ENCODE measurements around the gene ANKS1B.

ANKS1B gene

DNA sequence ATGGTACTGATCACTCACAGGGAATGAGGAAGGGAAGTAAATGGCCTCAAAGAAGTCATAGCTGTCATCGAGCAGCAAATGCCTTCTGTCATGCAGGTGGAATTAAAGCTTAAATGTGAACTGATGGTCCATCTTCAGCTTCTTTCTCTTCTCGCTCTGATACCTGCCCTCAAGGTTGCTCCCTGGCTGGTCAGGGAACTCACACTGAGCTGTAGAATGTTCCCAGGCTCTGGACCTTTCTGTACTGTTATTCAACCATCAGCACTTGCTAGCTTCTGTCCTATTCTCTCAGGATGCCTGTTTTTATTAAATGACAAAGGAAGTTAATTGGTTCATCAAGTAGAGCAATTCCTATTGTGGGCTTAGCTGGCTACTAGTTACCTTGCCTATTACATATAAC, 875.8 kb downstream of the ANKS1B start:
- no peak overlapping the region for H3K4me3 ChIP-seq (ENCODE audit: low read depth, low read length)
- no peak for DNase-seq (ENCODE audit: low read depth)
- TF ChIP-seq, protein P1, sequence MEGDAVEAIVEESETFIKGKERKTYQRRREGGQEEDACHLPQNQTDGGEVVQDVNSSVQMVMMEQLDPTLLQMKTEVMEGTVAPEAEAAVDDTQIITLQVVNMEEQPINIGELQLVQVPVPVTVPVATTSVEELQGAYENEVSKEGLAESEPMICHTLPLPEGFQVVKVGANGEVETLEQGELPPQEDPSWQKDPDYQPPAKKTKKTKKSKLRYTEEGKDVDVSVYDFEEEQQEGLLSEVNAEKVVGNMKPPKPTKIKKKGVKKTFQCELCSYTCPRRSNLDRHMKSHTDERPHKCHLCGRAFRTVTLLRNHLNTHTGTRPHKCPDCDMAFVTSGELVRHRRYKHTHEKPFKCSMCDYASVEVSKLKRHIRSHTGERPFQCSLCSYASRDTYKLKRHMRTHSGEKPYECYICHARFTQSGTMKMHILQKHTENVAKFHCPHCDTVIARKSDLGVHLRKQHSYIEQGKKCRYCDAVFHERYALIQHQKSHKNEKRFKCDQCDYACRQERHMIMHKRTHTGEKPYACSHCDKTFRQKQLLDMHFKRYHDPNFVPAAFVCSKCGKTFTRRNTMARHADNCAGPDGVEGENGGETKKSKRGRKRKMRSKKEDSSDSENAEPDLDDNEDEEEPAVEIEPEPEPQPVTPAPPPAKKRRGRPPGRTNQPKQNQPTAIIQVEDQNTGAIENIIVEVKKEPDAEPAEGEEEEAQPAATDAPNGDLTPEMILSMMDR (IDR thresholded peaks at IDR 0.05; ENCODE audit: control insufficient read depth, extremely low read depth, insufficient read depth) = no peak

DNA sequence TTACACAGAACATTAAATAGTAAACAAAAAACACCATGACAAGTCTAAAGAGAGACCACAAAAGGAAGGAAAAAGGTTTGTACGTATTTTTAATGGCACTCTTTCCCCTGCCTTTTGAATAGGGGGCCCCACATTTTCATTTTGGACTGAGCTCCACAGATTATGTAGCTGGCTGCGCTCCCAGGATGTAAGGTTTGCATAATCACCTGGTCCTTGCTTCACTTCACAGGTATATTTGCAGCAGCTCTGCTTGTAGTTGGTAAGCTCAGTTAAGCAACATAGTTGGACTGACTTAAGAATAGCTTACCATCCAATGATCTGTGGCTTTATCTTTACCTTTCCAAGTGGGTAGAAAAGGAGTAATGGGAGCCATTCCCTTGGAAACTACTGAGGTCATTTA, 885.0 kb downstream of the ANKS1B start:
- DNase-seq (ENCODE audit: low read depth) = no peak
- no peak overlapping the region for H3K4me3 ChIP-seq (ENCODE audit: low read depth, low read length)
- TF ChIP-seq, protein P1 (IDR thresholded peaks at IDR 0.05; ENCODE audit: control insufficient read depth, extremely low read depth, insufficient read depth) = no peak

DNA sequence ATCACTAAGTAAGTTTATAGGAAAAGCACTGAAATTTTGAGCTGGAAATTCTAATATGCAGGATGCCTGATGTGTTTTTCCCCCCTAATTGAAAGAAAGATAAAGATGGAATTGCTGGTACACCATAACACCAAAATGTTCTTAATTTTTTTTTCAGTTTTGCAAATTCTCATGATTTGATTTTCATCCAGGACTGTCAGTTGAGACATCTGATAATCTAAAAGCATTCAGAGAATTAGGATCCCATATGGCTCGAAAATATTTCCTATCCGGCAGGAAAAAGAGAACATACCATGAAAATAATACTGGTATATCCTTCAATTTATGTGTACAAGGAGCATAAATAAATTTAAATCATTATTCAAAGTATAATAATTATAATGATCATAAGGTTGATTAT, 887.6 kb downstream of the ANKS1B start:
- TF ChIP-seq, protein P1 (IDR thresholded peaks at IDR 0.05; ENCODE audit: control insufficient read depth, extremely low read depth, insufficient read depth) = no peak
- H3K4me3 ChIP-seq (ENCODE audit: low read depth, low read length) = no peak overlapping the region
- no peak for DNase-seq (ENCODE audit: low read depth)

DNA sequence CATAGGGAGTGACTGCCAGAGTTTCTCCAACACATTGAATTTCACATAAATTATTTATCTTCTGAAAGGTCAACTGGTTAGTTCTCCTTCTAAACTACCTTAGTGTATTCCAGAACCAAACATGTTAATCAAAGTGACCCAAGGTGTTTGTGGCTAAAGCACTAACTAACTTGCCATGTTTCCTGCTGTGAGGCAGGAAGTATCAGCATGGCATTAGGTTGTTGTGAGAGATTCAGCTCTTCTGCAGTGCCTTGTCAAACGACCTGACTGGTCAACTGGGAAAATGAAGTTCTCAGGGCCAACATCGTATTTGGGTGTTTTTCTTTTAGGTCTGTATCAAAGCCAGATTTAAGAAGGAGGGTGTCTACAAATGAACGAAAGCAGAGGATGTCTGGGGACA, 891.6 kb downstream of the ANKS1B start:
- DNase-seq (ENCODE audit: low read depth) = no peak
- TF ChIP-seq, protein P1 (IDR thresholded peaks at IDR 0.05; ENCODE audit: control insufficient read depth, extremely low read depth, insufficient read depth) = no peak
- H3K4me3 ChIP-seq (ENCODE audit: low read depth, low read length) = no peak overlapping the region

DNA sequence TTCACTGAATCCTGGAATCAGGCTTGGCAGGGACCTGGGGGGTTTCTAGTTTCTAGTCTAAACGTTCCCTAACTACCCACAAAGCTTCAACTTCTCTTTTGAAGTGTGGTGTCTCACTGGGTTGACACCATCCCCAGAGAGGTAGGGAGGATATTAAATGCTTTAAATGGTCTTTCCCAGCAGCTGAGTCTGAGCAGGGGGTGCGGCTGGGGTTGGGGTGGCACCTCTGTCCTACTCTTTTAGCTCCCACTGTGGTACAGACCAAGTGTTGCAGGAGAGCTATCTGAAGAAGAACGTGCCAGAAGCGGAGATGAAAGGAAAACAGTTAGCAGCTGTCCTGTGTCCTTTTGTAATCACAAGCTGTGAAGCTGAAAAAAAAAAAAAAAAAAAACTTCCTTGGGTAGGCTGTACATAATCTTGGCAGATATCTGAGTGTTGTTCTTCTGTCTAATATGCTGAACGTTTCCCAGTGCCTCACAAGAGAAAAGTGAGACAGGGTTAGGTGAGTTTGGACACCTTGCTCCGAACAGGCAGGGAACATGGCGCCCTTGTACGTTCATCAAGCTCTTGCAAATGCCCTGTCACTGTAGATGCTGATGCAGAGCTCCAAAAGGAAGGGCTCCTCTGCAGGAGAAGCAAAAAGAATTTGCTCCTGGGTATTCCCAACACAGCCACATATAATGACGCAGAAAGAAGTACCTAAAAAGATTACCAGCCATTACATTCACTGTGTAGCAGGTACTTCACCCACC, 892.5 kb downstream of the ANKS1B start:
- TF ChIP-seq, protein P1 (IDR thresholded peaks at IDR 0.05; ENCODE audit: control insufficient read depth, extremely low read depth, insufficient read depth) = no peak
- H3K4me3 ChIP-seq (ENCODE audit: low read depth, low read length) = no peak overlapping the region
- no peak for DNase-seq (ENCODE audit: low read depth)

DNA sequence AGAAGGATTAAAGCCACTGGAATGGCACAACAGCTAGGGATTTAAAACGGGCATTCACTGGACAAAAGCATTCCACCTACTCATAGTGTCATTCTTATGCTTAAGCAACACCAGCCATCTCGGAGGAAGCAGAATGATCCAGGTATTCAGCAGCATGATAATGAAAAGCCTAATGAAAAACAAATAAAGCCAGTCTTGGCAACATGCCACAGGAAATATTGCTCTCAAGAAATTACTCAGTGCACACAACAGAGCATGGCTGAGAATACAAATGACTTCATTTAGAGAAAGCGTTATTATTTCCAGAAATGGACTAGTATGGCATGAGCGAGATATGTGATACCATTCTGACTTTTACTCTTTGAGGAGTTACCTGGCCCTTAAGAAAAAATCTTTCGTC, 897.5 kb downstream of the ANKS1B start:
- DNase-seq (ENCODE audit: low read depth) = no peak

More for the DNA sequence above, 897.5 kb downstream of the ANKS1B start:
- TF ChIP-seq, protein P1 (IDR thresholded peaks at IDR 0.05; ENCODE audit: control insufficient read depth, extremely low read depth, insufficient read depth) = no peak
- H3K4me3 ChIP-seq (ENCODE audit: low read depth, low read length) = no peak overlapping the region
